Cerebellar nuclear complex (tissue), 1 donor: ENCODE data around the gene ANGEL1.

Source experiments
- DNase-seq, 2 experiments: peaks; one replicate each; lab custom pipeline; 2025; lab: John Stamatoyannopoulos, UW

The ANGEL1 gene

GRCh38 chr14:76765461-76765931, 47.2 kb downstream of the ANGEL1 start:
- DNase-seq, result no peak

DNA sequence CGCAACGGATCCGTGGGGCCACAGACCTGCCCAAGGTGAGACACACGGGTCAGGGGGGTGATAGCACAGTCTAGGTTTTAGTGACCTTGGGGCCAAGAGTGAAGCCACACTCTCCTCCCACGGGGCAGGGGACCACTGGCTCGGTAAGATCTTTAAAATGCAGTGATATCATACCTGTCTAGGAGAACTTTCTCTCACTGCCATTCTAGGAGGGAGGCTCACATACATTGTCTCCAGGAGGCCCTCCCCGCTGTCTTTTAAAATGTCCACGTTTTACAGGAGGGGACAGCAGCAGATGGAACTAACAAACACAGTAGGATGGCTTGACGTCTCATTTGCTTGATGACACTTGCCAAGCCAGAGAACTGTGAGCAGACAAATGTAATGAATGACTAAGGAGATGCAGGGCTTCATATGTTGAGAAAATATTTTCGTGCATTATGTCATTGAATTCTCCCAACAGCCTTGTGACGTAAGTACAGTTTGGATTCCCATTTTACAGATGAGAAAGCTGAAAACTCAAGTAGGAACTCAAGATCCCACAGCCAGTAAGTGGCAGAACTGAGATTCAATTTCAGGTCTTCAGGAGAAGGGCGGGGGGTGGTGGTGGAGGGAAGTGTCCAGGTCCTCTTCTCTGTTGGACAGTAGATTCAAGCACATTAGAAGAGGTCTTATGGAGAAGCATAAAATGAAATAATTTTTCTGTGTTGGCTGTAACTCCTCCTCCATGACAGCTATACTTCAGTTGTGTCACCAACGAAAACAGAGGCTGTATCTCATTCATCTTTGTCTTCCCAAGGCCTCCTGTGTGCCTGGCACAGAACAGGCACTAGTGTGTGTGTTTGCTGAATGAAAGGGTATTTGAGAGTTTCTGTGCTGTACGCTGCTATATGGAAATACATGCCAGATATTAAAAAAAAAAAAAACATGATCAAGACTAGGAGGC, 49.3 kb downstream of the ANGEL1 start:
- no peak for DNase-seq

- DNase-seq, result no peak
Observed at GRCh38 chr14:76762411-76763095, 50.1 kb downstream of the ANGEL1 start.

GRCh38 chr14:76761960-76762410, 50.7 kb downstream of the ANGEL1 start:
- no peak for DNase-seq

DNA sequence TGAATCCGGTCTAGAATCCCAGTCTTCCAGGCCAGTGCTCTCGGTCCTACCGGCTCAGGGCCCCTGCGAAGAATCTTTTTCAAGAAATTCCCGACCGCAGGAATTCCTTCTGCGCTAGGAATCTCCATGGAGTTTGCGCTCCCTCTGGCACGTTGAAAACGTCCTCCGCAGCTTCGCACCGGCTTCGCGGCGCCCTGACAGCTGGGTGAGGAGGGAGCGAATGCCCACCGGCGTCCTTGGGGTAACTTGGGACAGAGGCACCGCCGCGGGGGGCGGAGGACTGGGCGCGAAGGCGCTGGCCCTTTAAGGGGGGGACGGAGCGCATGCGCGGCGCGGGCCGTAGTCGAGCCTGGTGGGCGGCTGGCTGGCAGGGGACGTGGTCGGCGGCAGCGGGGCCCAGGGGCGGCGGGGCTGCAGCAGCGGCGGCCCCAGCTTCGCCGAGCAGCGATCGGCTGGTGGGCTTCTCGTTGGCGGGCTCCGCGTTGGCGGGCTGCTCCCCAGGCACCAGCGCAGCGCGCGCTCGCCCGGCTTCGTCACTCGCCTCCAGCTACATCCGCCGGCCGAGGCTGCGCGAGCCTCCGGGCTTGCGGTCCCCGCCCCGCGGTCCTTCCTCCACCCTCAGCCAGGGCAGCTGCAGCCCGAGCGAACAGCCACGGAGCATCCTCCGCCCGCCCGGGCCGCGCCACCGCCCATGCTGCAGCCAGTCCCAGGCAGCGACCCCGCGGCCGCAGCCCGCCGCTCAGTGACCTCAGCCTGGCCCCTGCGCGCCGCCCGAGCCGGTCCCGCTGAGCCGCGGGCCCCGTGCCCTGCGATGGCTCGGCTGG, 51.3 kb downstream of the ANGEL1 start, which contains the start of gene VASH1:
VASH1 (plus strand) TSS at position 333 of the 824 bp plus-strand sequence. CDS start 1,354 bp downstream, outside the sequence.
- no peak for DNase-seq

DNA sequence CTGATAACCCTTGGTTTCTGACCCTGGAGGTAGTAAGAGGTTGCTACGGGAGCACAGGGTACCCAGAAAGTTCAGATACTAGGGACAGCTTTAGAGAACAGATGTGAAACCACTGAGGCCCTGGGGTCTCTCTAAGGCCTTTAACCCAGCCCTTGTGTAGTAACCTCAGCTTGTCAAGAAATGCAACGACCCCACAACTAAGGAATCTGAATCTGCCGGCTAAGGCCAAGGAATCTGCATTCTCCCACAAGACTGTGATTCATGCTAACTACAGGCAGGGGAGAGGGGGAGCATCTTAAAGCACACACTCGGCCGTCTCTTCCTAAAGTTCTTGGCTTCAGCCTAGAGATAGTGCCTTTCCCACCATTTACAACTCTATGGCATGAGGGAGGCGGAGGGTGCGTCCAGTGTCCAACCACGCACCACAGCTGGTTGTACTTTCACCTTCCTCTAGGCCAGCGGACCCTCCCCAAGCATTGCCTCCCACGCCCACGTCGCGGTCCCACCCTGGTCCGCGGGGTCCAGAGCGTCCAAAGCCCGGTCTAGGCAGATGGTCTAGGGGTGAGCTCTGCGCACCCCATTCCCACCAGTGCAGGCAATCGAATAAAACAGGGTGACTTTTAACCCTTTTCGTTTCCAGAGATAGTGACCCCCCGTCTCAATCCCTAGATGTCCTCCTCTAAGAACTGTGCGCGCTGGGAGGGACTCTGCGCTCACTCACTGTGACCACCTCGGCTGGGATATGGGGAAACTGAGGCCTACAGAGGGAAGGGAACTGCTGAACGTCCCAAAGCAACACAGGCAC, 52.1 kb downstream of the ANGEL1 start:
- no peak for DNase-seq

- DNase-seq, result no peak
Observed at GRCh38 chr14:76759589-76759988, 53.1 kb downstream of the ANGEL1 start.

- DNase-seq, result no peak
Observed at GRCh38 chr14:76756371-76756750, 56.3 kb downstream of the ANGEL1 start.

- DNase-seq, result no peak
Observed at GRCh38 chr14:76755610-76756370, 56.9 kb downstream of the ANGEL1 start.

DNA sequence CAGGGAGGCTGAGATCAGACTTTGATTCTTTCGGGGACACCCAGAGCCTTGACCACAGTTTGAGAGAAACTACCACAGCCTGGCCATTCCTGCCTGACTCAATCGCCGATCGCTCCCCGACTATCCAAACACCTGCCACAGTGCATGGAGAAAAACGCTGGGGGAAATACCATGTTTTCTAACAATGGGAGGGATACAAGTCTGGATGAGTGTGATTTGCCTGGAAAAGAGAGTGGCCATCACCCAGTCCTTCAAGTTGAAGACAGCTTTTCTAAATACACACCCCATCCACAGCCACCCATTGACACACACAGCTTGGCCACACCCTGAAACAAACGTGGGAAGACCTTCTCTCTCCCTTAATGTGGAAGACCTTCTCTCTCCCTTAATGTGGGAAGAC, 58.1 kb downstream of the ANGEL1 start:
- no peak for DNase-seq

DNA sequence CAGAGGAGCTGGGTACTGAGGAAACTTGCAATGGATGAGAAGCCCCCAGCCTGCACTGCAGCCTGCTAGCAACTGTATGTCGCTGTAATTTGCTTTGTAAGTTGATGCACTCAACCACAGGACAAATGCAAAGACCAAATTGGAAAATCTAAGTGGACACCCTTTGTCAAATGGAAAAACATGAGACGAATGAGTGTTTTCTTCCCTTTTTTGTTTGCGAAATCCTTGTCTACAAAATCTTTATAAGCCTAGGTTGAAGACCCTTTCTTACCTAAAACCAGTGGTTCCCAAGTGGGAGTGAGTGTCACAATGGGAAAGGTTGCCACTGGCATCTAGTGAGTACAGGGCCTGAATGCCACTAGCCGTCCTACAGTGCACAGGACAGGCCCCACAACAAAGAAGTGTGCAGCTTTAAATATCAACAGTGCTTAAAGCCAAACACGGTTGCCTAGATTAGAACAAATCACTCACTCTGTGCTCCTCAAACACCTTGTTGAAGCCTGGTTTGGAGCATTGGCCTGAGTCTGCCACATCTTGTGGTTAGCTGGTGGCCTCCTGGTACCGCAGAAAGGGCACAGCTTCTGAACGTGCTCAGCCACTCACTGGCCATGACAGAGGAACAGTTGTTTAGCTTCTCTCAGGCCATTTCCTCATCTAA, 59.0 kb downstream of the ANGEL1 start:
- no peak for DNase-seq

GRCh38 chr14:76752744-76753143, 59.9 kb downstream of the ANGEL1 start:
- no peak for DNase-seq

DNA sequence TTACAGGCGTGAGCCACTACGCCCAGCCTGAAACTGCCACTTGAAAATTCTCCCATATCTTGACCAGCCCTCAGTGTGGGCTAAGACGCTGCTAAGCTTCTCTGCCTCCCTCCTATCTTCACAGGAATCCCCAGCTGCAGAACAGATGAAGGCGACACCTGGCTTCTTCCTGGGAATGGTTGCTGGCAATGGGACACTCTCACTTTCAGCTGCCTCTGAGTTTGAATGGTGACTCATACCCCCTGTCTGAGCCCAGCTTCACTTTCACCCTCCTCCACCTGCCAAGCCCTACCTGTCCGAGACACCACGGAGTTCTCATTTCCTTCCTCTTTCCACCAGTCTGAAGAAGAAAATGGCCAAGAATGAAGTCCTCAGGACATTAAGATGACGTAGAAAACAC, 69.7 kb downstream of the ANGEL1 start:
- no peak for DNase-seq

GRCh38 chr14:76742185-76742584, 70.5 kb downstream of the ANGEL1 start:
- no peak for DNase-seq

- DNase-seq, result no peak
Observed at GRCh38 chr14:76741074-76741473, 71.6 kb downstream of the ANGEL1 start.
